GM23248 (cell line): ENCODE data around the gene LCTL. TPM values are rescaled to one million over a fixed set of nuclear protein-coding genes. Genes with fewer than 3 reads are reported as not detected.

ENCODE experiments used
- DNase-seq: peaks from one replicate; pipeline ENCODE4 v3.0.0-alpha.2; 2015
- H2AFZ ChIP-seq: fragments of 200-600 bp; sonication (generic); 2 replicates; pipeline ENCODE4 v1.6.1; 2016; ENCODE audit warnings: antibody characterized with exemption
- H3F3A ChIP-seq: fragments of 200-600 bp; sonication (generic); 2 replicates; pipeline ENCODE4 v1.6.1; 2016; ENCODE audit warnings: mild to moderate bottlenecking, antibody characterized with exemption, mixed run types; ENCODE audit not compliant: insufficient read depth
- H3K27ac ChIP-seq: fragments of 200-600 bp; sonication (generic); 2 replicates; pipeline ENCODE4 v1.5.1; 2016; ENCODE audit warnings: mild to moderate bottlenecking
- H3K27me3 ChIP-seq: fragments of 200-600 bp; sonication (generic); replicated peaks from 2 replicates; pipeline ENCODE4 v1.6.1; 2016; ENCODE audit warnings: mild to moderate bottlenecking; ENCODE audit not compliant: insufficient read depth
- H3K36me3 ChIP-seq: fragments of 200-600 bp; sonication (generic); 2 replicates; pipeline ENCODE4 v1.6.1; 2016; ENCODE audit warnings: low read depth, mild to moderate bottlenecking
- H3K4me1 ChIP-seq: fragments of 200-600 bp; sonication (generic); 2 replicates; pipeline ENCODE4 v1.6.1; 2016; ENCODE audit warnings: mild to moderate bottlenecking; ENCODE audit not compliant: insufficient read depth
- H3K4me2 ChIP-seq: fragments of 200-600 bp; sonication (generic); one replicate; pipeline ENCODE4 v1.6.1; 2016; ENCODE audit warnings: mild to moderate bottlenecking; ENCODE audit not compliant: unreplicated experiment
- H3K4me3 ChIP-seq: fragments of 200-600 bp; sonication (generic); 2 replicates; pipeline ENCODE4 v1.5.1; 2016; ENCODE audit warnings: mild to moderate bottlenecking
- H3K79me2 ChIP-seq: fragments of 200-600 bp; sonication (generic); 2 replicates; pipeline ENCODE4 v1.6.1; 2016; ENCODE audit warnings: mild to moderate bottlenecking; ENCODE audit not compliant: insufficient read depth
- H3K9ac ChIP-seq: fragments of 200-600 bp; sonication (generic); 2 replicates; pipeline ENCODE4 v1.6.1; 2016; ENCODE audit warnings: mild to moderate bottlenecking
- H3K9me2 ChIP-seq: fragments of 200-600 bp; sonication (generic); 2 replicates; pipeline ENCODE4 v1.6.1; 2016; ENCODE audit warnings: mixed run types, mild to moderate bottlenecking, moderate library complexity; ENCODE audit not compliant: insufficient read depth
- H3K9me3 ChIP-seq: fragments of 200-600 bp; sonication (generic); one replicate; pipeline ENCODE4 v1.6.1; 2017; ENCODE audit warnings: low read depth
- H4K20me1 ChIP-seq: fragments of 200-600 bp; sonication (generic); 2 replicates; pipeline ENCODE4 v1.6.0; 2016; ENCODE audit not compliant: insufficient read depth
- EZH2 ChIP-seq: fragments of 200-600 bp; sonication (generic); IDR thresholded peaks from 2 replicates; pipeline ENCODE4 v1.6.1; 2018; ENCODE audit warnings: antibody characterized with exemption, mild to moderate bottlenecking; ENCODE audit not compliant: insufficient read depth, poor library complexity, severe bottlenecking
- EZH2phosphoT487 ChIP-seq: fragments of 200-600 bp; sonication (generic); IDR thresholded peaks from 2 replicates; pipeline ENCODE4 v1.6.1; 2018; ENCODE audit warnings: antibody characterized with exemption, moderate library complexity, mild to moderate bottlenecking, low read depth; ENCODE audit not compliant: insufficient read depth
- WGBS, 2 experiments: methylation state at CpG; one replicate each; pipeline ENCODE4 v1.1.6; 2015 to 2017; ENCODE audit warnings: low lambda C conversion rate in 2 of 2, low coverage in 1 of 2; ENCODE audit errors: missing lambda C conversion rate in 2 of 2; 5-methylcytosine and 5-hydroxymethylcytosine counted together
- in situ Hi-C: fragments of 300-500 bp; cut with MboI; formaldehyde crosslinking; loops from 2 replicates; pipeline ENCODE4 v1.15.0; 2020
- polyA plus RNA-seq: library from polyadenylated mRNA; unstranded; fragments of >200 nt; fragmentation: Nextera tagmentation; extraction: Ambion mirVana; gene quantifications from 2 replicates; pipeline ENCODE4 v1.2.1, GENCODE V29; 2016
- total RNA-seq: library from RNA; depleted of rRNA; stranded (reverse); fragments of >200 nt; shearing (Covaris generic); gene quantifications from 2 replicates; pipeline ENCODE4 v1.2.3, GENCODE V29; 2014

LCTL gene
- total and polyA plus RNA-seq, 2 experiments from 2014 or later, result 0.68 TPM; not detected in 1

GRCh38 chr15:66545255-66545654, 20.5 kb downstream of the LCTL start:
- no peaks in the 10 kb centered on the region for H3K79me2 ChIP-seq
- no peaks in the 10 kb centered on the region for H3K9me3 ChIP-seq
- H4K20me1 ChIP-seq, result no peaks in the 10 kb centered on the region
- H3K4me3 ChIP-seq, result no peak overlapping the region
- TF ChIP-seq EZH2phosphoT487, result no peak
- TF ChIP-seq EZH2, result no peak
- H3K4me1 ChIP-seq, result no peaks in the 10 kb centered on the region
- H3K9ac ChIP-seq, result no peak overlapping the region
- 100% methylated on average over 1 of the region's 1 CpG for WGBS, 2 experiments
- no peaks in the 10 kb centered on the region for H3F3A ChIP-seq
- H3K4me2 ChIP-seq, result no peak overlapping the region
- H3K36me3 ChIP-seq, result peaks cover 14% of the 10 kb centered on the region
- no peaks in the 10 kb centered on the region for H3K9me2 ChIP-seq
- H3K27ac ChIP-seq, result no peak overlapping the region
- no peak for DNase-seq
- H3K27me3 ChIP-seq, result no peaks in the 10 kb centered on the region
- in situ Hi-C loops, result no loop called here
- no peak overlapping the region for H2AFZ ChIP-seq

- in situ Hi-C loops, result no loop called here
- no peaks in the 10 kb centered on the region for H3K4me1 ChIP-seq
- no peaks in the 10 kb centered on the region for H3K79me2 ChIP-seq
- H3K27me3 ChIP-seq, result no peaks in the 10 kb centered on the region
- no peaks in the 10 kb centered on the region for H3F3A ChIP-seq
- no peak overlapping the region for H3K27ac ChIP-seq
- H4K20me1 ChIP-seq, result no peaks in the 10 kb centered on the region
- no peak overlapping the region for H3K9ac ChIP-seq
- peaks cover 11% of the 10 kb centered on the region for H3K36me3 ChIP-seq
- no peak overlapping the region for H2AFZ ChIP-seq
- no peak overlapping the region for H3K4me3 ChIP-seq
- H3K4me2 ChIP-seq, result no peak overlapping the region
- no peak for DNase-seq
- H3K9me2 ChIP-seq, result no peaks in the 10 kb centered on the region
- H3K9me3 ChIP-seq, result no peaks in the 10 kb centered on the region
- WGBS, 2 experiments, result 97 to 98% methylated on average over 4 of the region's 4 CpGs
- TF ChIP-seq EZH2 (no peak), EZH2phosphoT487 (no peak)
Observed at GRCh38 chr15:66542896-66543295, 22.9 kb downstream of the LCTL start.

- no peak overlapping the region for H3K9ac ChIP-seq
- H4K20me1 ChIP-seq, result no peaks in the 10 kb centered on the region
- 91 to 96% methylated on average over 9 of the region's 9 CpGs for WGBS, 2 experiments
- no peaks in the 10 kb centered on the region for H3K79me2 ChIP-seq
- H3K9me2 ChIP-seq, result no peaks in the 10 kb centered on the region
- no peaks in the 10 kb centered on the region for H3K9me3 ChIP-seq
- H3K4me3 ChIP-seq, result no peak overlapping the region
- in situ Hi-C loops, result no loop called here
- H3K4me1 ChIP-seq, result no peaks in the 10 kb centered on the region
- no peaks in the 10 kb centered on the region for H3K27me3 ChIP-seq
- H3F3A ChIP-seq, result no peaks in the 10 kb centered on the region
- peaks cover 3% of the 10 kb centered on the region for H3K36me3 ChIP-seq
- H3K4me2 ChIP-seq, result no peak overlapping the region
- TF ChIP-seq EZH2phosphoT487 (no peak), EZH2 (no peak)
- no peak overlapping the region for H3K27ac ChIP-seq
- DNase-seq, result no peak
- no peak overlapping the region for H2AFZ ChIP-seq
Observed at GRCh38 chr15:66535056-66535455, 30.7 kb downstream of the LCTL start.

GRCh38 chr15:66524838-66525237, 41.0 kb downstream of the LCTL start:
- Histone ChIP-seq H3K4me2 (no peak overlapping the region), H3K27ac (no peak overlapping the region), H3K27me3 (no peaks in the 10 kb centered on the region), H4K20me1 (no peaks in the 10 kb centered on the region), H3K9ac (no peak overlapping the region), H3K4me1 (no peaks in the 10 kb centered on the region), H3K79me2 (no peaks in the 10 kb centered on the region), H3K4me3 (no peak overlapping the region), H3K9me3 (no peaks in the 10 kb centered on the region), H3K36me3 (peaks cover 6% of the 10 kb centered on the region; the same call in 1 of the 2 replicates), H3F3A (no peaks in the 10 kb centered on the region), H3K9me2 (no peaks in the 10 kb centered on the region), H2AFZ (no peak overlapping the region)
- in situ Hi-C loops, result no loop called here
- DNase-seq, result no peak
- TF ChIP-seq EZH2, result no peak
- TF ChIP-seq EZH2phosphoT487, result no peak
- WGBS, 2 experiments, result 81 to 83% methylated on average over 4 of the region's 4 CpGs

- no peak for DNase-seq
Observed at GRCh38 chr15:66523926-66524325, 41.9 kb downstream of the LCTL start.

More at GRCh38 chr15:66523926-66524325, 41.9 kb downstream of the LCTL start:
- Histone ChIP-seq H3F3A (no peaks in the 10 kb centered on the region), H3K9me2 (no peaks in the 10 kb centered on the region), H3K4me1 (no peaks in the 10 kb centered on the region), H3K9me3 (no peaks in the 10 kb centered on the region), H3K9ac (no peak overlapping the region), H3K27ac (no peak overlapping the region), H3K4me3 (no peak overlapping the region), H3K79me2 (no peaks in the 10 kb centered on the region), H4K20me1 (no peaks in the 10 kb centered on the region), H3K36me3 (peaks cover 10% of the 10 kb centered on the region; the same call in 1 of the 2 replicates), H2AFZ (no peak overlapping the region), H3K4me2 (no peak overlapping the region), H3K27me3 (no peaks in the 10 kb centered on the region)
- TF ChIP-seq EZH2 (no peak), EZH2phosphoT487 (no peak)
- WGBS, 2 experiments, result 96 to 98% methylated on average over 3 of the region's 3 CpGs
- in situ Hi-C loops, result no loop called here
